OCI-LY1 (cell line): ENCODE results near the gene SEC23IP.

Source experiments
- EZH2 ChIP-seq: fragments of 200-600 bp; sonication (generic), shearing (Covaris generic); IDR thresholded peaks from 2 replicates; pipeline ENCODE4 v1.8.0; 2017; ENCODE audit warnings: borderline replicate concordance, mixed run types, mild to moderate bottlenecking, antibody characterized with exemption, low read length, moderate library complexity, mixed read lengths
- TF ChIP-seq, protein P1 (sequence below): fragments of 200-600 bp; sonication (generic), shearing (Covaris generic); IDR thresholded peaks from 2 replicates; pipeline ENCODE4 v1.5.1; 2017; ENCODE audit warnings: mild to moderate bottlenecking, antibody characterized with exemption, low read length, moderate library complexity, mixed read lengths

GRCh38 chr10:119893074-119893473, 544 bp downstream of the SEC23IP start:
- TF ChIP-seq EZH2: no peak
- TF ChIP-seq, protein P1, sequence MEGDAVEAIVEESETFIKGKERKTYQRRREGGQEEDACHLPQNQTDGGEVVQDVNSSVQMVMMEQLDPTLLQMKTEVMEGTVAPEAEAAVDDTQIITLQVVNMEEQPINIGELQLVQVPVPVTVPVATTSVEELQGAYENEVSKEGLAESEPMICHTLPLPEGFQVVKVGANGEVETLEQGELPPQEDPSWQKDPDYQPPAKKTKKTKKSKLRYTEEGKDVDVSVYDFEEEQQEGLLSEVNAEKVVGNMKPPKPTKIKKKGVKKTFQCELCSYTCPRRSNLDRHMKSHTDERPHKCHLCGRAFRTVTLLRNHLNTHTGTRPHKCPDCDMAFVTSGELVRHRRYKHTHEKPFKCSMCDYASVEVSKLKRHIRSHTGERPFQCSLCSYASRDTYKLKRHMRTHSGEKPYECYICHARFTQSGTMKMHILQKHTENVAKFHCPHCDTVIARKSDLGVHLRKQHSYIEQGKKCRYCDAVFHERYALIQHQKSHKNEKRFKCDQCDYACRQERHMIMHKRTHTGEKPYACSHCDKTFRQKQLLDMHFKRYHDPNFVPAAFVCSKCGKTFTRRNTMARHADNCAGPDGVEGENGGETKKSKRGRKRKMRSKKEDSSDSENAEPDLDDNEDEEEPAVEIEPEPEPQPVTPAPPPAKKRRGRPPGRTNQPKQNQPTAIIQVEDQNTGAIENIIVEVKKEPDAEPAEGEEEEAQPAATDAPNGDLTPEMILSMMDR: no peak
